Keratinocyte (primary cell): Measurements from ENCODE around the gene AXIN2. TPM values are rescaled to one million over a fixed set of nuclear protein-coding genes. Genes with fewer than 3 reads are reported as not detected.

Experiments used
- DNase-seq: peaks from one replicate; pipeline ENCODE4 v3.0.0-alpha.2; 2011; ENCODE audit warnings: low read depth, missing footprints, low spot score
- FAIRE-seq: peaks from 2 replicates; lab custom pipeline; 2011; peaks lifted over from hg19 to GRCh38; lab: Jason Lieb, UNC
- H2AFZ ChIP-seq: 2 replicates; pipeline ENCODE4 v1.6.0; 2012; ENCODE audit warnings: low read length, control low read depth, inconsistent platforms; ENCODE audit not compliant: control insufficient read depth
- H3K27ac ChIP-seq: 2 replicates; pipeline ENCODE4 v1.5.1; 2011; ENCODE audit warnings: low read length; ENCODE audit not compliant: control insufficient read depth, insufficient read depth
- H3K27me3 ChIP-seq: 3 replicates; pipeline ENCODE4 v1.6.0; 2011; ENCODE audit warnings: low read length; ENCODE audit not compliant: control insufficient read depth, insufficient read depth; ENCODE audit errors: extremely low read depth
- H3K36me3 ChIP-seq, 2 experiments: 2 replicates in 1 of 2; 3 replicates in 1 of 2; pipeline ENCODE4 v1.5.1; 2011; ENCODE audit warnings: low read length in 2 of 2, mild to moderate bottlenecking in 1 of 2; ENCODE audit not compliant: control insufficient read depth in 2 of 2, insufficient read depth in 2 of 2; ENCODE audit errors: extremely low read depth in 1 of 2
- H3K4me1 ChIP-seq: 3 replicates; pipeline ENCODE4 v1.5.1; 2011; ENCODE audit warnings: low read length; ENCODE audit not compliant: control insufficient read depth, insufficient read depth; ENCODE audit errors: extremely low read depth
- H3K4me2 ChIP-seq: 3 replicates; pipeline ENCODE4 v1.6.0; 2011; ENCODE audit warnings: low read depth, low read length; ENCODE audit not compliant: control insufficient read depth, insufficient read depth; ENCODE audit errors: extremely low read depth
- H3K4me3 ChIP-seq, 3 experiments: fragments of 200-600 bp in 1 of 3; sonication (generic) in 1 of 3; 2 replicates in 2 of 3; 3 replicates in 1 of 3; pipeline ENCODE4 v1.5.1; 2011 to 2016; ENCODE audit warnings: low read length in 3 of 3, mild to moderate bottlenecking in 3 of 3, control low read depth in 2 of 3, inconsistent platforms in 1 of 3, low read depth in 1 of 3, mixed read lengths in 1 of 3, mixed run types in 1 of 3, moderate library complexity in 1 of 3; ENCODE audit not compliant: control insufficient read depth in 2 of 3, insufficient read depth in 2 of 3; ENCODE audit errors: extremely low read depth in 1 of 3
- H3K79me2 ChIP-seq: 2 replicates; pipeline ENCODE4 v1.6.0; 2012; ENCODE audit warnings: low read length; ENCODE audit not compliant: control insufficient read depth, insufficient read depth
- H3K9ac ChIP-seq: 3 replicates; pipeline ENCODE4 v1.6.0; 2011; ENCODE audit warnings: low read length; ENCODE audit not compliant: control insufficient read depth, insufficient read depth; ENCODE audit errors: extremely low read depth
- H3K9me1 ChIP-seq: 3 replicates; pipeline ENCODE4 v1.6.0; 2011; ENCODE audit warnings: low read length; ENCODE audit not compliant: control insufficient read depth, insufficient read depth; ENCODE audit errors: extremely low read depth
- H3K9me3 ChIP-seq: 2 replicates; pipeline ENCODE4 v1.5.1; 2012; ENCODE audit warnings: low read depth, low read length; ENCODE audit not compliant: control insufficient read depth
- H4K20me1 ChIP-seq: 3 replicates; pipeline ENCODE4 v1.6.0; 2011; ENCODE audit warnings: low read length; ENCODE audit not compliant: control insufficient read depth, insufficient read depth; ENCODE audit errors: extremely low read depth
- EZH2 ChIP-seq: IDR thresholded peaks from one replicate; pipeline ENCODE4 v1.6.1; 2012; ENCODE audit warnings: inconsistent platforms, mild to moderate bottlenecking, low read length, moderate library complexity
- dilution Hi-C: fragments of 300-500 bp; cut with MboI; formaldehyde crosslinking; loops from one replicate; pipeline ENCODE4 v1.7.0; 2020; ENCODE audit warnings: low sequenced_read_pairs; ENCODE audit not compliant: extremely low pct_ligation_motif_present
- polyA plus RNA-seq, 5 experiments: library from polyadenylated mRNA; depleted of rRNA in 3 of 5; stranded (reverse) in 3 of 5; stranded (forward) in 1 of 5; unstranded in 1 of 5; fragments of >200 nt; gene quantifications; 1 replicate in 1 of 5; 2 replicates in 3 of 5; 3 replicates in 1 of 5; pipeline versions ENCODE4 v1.2.1 to v1.2.3, GENCODE V29; 2011 to 2012; ENCODE audit warnings: missing spikeins in 2 of 5, low read depth in 1 of 5, low replicate concordance in 1 of 5
- TF ChIP-seq, protein P1 (sequence below), 3 experiments: IDR thresholded peaks in 1 of 3; conservative IDR thresholded peaks in 1 of 3; optimal IDR thresholded peaks in 1 of 3; 2 replicates in 2 of 3; 3 replicates in 1 of 3; pipeline versions ENCODE3 to v1.5.1; 2011; ENCODE audit warnings: low read length in 3 of 3, mild to moderate bottlenecking in 3 of 3, moderate library complexity in 2 of 3, control low read depth in 1 of 3, inconsistent platforms in 1 of 3; ENCODE audit not compliant: insufficient read depth in 2 of 3; ENCODE audit errors: extremely low read depth in 1 of 3

AXIN2 gene
- polyA plus RNA-seq, 1 donor (not counting 4 experiments of a cell fraction or from before 2014, with no cell fraction given), result 0.14 TPM

DNA sequence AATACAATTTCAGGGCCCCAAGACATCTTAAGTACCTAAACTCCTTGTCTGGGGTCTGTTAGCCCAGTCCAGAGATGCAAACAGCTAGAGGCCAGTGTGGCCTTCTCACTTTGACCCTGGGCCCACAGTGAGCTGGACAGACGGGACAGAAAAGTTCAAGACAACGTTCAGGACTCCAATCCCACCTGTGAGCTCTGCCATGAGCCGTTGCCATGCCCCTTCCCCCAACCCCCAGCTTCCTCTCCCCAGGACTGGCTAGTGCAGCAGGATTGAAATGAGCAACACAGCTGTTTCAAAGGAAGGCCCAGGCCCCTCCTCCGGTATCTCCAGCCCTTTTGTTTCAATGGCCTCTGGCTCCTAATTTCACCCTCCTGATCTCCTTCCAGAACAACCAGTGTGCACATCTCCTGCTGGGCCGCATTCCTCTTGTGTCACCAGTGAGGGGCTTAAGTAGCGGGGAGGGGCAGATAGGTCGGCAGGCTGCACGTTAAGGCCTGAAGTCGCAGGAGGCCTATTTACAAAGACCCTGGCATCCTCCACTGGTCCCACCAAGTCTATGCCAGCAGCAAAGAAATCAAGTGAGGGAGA, 11.3 kb downstream of the AXIN2 start:
- dilution Hi-C loops, result no loop called here
- H3K9me1 ChIP-seq, result no peaks in the 10 kb centered on the region

DNA sequence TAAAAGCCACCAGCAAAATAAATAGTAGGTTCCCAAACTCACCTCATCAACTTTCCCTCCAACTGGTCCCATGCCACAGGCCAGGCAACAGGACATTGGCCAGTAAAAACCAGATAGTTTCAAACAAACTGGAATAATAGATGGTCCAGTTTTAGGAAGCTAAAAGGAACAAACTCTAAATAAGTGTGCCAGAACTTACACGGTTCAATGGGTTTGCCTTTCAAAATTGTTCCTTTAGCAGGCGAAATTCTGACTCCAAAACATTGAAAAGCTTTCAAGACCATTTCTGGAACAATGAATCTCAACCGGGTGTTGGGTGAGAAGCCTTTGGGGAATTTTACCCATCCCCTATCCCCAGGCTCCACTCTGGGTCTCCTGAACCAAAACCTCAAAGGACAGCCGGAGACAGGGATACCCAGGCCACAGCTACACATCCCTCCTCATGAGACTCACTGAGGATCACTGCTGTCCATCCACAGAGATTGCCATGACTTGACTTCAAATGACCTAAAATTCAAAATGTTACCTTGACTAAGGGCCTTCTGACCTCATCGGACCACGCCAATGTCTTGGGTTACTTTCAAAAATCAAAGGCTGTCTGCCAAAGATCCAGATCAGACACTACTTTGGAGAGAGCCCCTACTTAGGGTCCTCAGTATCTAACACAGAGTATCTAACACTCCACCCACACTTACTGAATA, 13.0 kb downstream of the AXIN2 start:
- H3K4me3 ChIP-seq, result no peak overlapping the region
- no peaks in the 10 kb centered on the region for H3K36me3 ChIP-seq
- H3K4me2 ChIP-seq, result no peak overlapping the region
- TF ChIP-seq, protein P1, sequence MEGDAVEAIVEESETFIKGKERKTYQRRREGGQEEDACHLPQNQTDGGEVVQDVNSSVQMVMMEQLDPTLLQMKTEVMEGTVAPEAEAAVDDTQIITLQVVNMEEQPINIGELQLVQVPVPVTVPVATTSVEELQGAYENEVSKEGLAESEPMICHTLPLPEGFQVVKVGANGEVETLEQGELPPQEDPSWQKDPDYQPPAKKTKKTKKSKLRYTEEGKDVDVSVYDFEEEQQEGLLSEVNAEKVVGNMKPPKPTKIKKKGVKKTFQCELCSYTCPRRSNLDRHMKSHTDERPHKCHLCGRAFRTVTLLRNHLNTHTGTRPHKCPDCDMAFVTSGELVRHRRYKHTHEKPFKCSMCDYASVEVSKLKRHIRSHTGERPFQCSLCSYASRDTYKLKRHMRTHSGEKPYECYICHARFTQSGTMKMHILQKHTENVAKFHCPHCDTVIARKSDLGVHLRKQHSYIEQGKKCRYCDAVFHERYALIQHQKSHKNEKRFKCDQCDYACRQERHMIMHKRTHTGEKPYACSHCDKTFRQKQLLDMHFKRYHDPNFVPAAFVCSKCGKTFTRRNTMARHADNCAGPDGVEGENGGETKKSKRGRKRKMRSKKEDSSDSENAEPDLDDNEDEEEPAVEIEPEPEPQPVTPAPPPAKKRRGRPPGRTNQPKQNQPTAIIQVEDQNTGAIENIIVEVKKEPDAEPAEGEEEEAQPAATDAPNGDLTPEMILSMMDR (optimal IDR thresholded peaks at IDR 0.05 in 1 of 3, IDR thresholded peaks at IDR 0.05 in 1 of 3, conservative IDR thresholded peaks at IDR 0.05 in 1 of 3; ENCODE audit: extremely low read depth in 1 of 3, insufficient read depth in 2 of 3, low read length in 3 of 3), result no peak
- TF ChIP-seq EZH2, result no peak
- H2AFZ ChIP-seq, result no peak overlapping the region
- H3K4me1 ChIP-seq, result no peaks in the 10 kb centered on the region
- no peaks in the 10 kb centered on the region for H3K9me3 ChIP-seq
- FAIRE-seq (no peak), DNase-seq (no peak)
- H3K27ac ChIP-seq, result no peak overlapping the region
- no peaks in the 10 kb centered on the region for H3K79me2 ChIP-seq
- no peaks in the 10 kb centered on the region for H3K27me3 ChIP-seq
- no peaks in the 10 kb centered on the region for H3K9me1 ChIP-seq
- H3K9ac ChIP-seq, result no peak overlapping the region
- H4K20me1 ChIP-seq, result no peaks in the 10 kb centered on the region
- dilution Hi-C loops, result no loop called here

More for the DNA sequence above, 11.3 kb downstream of the AXIN2 start:
- Histone ChIP-seq H3K27ac (no peak overlapping the region), H3K4me2 (no peak overlapping the region), H2AFZ (no peak overlapping the region), H3K79me2 (no peaks in the 10 kb centered on the region), H3K4me1 (no peaks in the 10 kb centered on the region), H3K4me3 (no peak overlapping the region), H3K9ac (no peak overlapping the region), H3K36me3 (no peaks in the 10 kb centered on the region), H3K9me3 (no peaks in the 10 kb centered on the region), H4K20me1 (no peaks in the 10 kb centered on the region), H3K27me3 (no peaks in the 10 kb centered on the region)
- FAIRE-seq (no peak), DNase-seq (no peak)
- TF ChIP-seq, protein P1 (optimal IDR thresholded peaks at IDR 0.05 in 1 of 3, IDR thresholded peaks at IDR 0.05 in 1 of 3, conservative IDR thresholded peaks at IDR 0.05 in 1 of 3; ENCODE audit: extremely low read depth in 1 of 3, insufficient read depth in 2 of 3, low read length in 3 of 3), result no peak
- TF ChIP-seq EZH2, result no peak
